Endodermal cell (in vitro differentiated cells): ENCODE data around the gene KCNK4. TPM values are rescaled to one million over a fixed set of nuclear protein-coding genes. Genes with fewer than 3 reads are reported as not detected.

ENCODE experiments used
- DNase-seq: peaks from one replicate; pipeline ENCODE4 v3.0.0-alpha.2; 2017
- H3K27ac ChIP-seq: 2 replicates; pipeline ENCODE4 v1.5.1; 2013; ENCODE audit warnings: mild to moderate bottlenecking, low read depth, low read length, moderate library complexity
- H3K27me3 ChIP-seq: 2 replicates; pipeline ENCODE4 v1.6.1; 2013; ENCODE audit warnings: mild to moderate bottlenecking, low read length, moderate library complexity; ENCODE audit not compliant: insufficient read depth, control insufficient read depth, poor library complexity, severe bottlenecking
- H3K36me3 ChIP-seq: 2 replicates; pipeline ENCODE4 v1.7.0; 2013; ENCODE audit warnings: mild to moderate bottlenecking, low read length, moderate library complexity; ENCODE audit not compliant: control insufficient read depth, insufficient read depth
- H3K4me1 ChIP-seq: one replicate; pipeline ENCODE4 v1.7.0; 2013; ENCODE audit warnings: low read length; ENCODE audit not compliant: control insufficient read depth, insufficient read depth
- H3K4me3 ChIP-seq: 2 replicates; pipeline ENCODE4 v1.5.1; 2013; ENCODE audit warnings: mild to moderate bottlenecking, low read length, moderate library complexity
- H3K9ac ChIP-seq: 2 replicates; pipeline ENCODE4 v1.6.1; 2013; ENCODE audit warnings: mild to moderate bottlenecking, low read length, moderate library complexity; ENCODE audit not compliant: poor library complexity, severe bottlenecking; ENCODE audit errors: extremely low read depth
- H3K9me3 ChIP-seq: 2 replicates; pipeline ENCODE4 v1.6.1; 2013; ENCODE audit warnings: mild to moderate bottlenecking, low read length, moderate library complexity; ENCODE audit not compliant: control insufficient read depth
- H3K27ac Mint-ChIP-seq: 2 replicates; pipeline ENCODE4 v1.8.0; 2020; ENCODE audit warnings: mixed read lengths
- H3K27me3 Mint-ChIP-seq: 2 replicates; pipeline ENCODE4 v1.8.0; 2021; ENCODE audit warnings: mild to moderate bottlenecking, mixed read lengths; ENCODE audit not compliant: insufficient read depth
- H3K36me3 Mint-ChIP-seq: 2 replicates; pipeline ENCODE4 v1.8.0; 2020; ENCODE audit warnings: low read depth, mixed read lengths
- H3K4me1 Mint-ChIP-seq: 2 replicates; pipeline ENCODE4 v1.8.0; 2020; ENCODE audit warnings: mixed read lengths
- H3K4me3 Mint-ChIP-seq: 2 replicates; pipeline ENCODE4 v1.8.0; 2020; ENCODE audit warnings: mild to moderate bottlenecking, moderate library complexity, mixed read lengths
- H3K9me3 Mint-ChIP-seq: 2 replicates; pipeline ENCODE4 v1.8.0; 2020; ENCODE audit warnings: mild to moderate bottlenecking, mixed read lengths
- WGBS, 2 experiments: methylation state at CpG; one replicate each; pipeline versions ENCODE4 v1.1.5 to v1.1.7; 2013; ENCODE audit warnings: missing lambda C conversion rate in 2 of 2, mixed read lengths in 1 of 2; ENCODE audit not compliant: insufficient coverage in 1 of 2, insufficient read length in 1 of 2; 5-methylcytosine and 5-hydroxymethylcytosine counted together
- total RNA-seq, 2 donors: library from RNA; stranded (reverse); fragmentation: NEBNext Ultra II Directional in 1 of 2; extraction: Animal tissue kit (Norgen Biotek cat#: 25700) in 1 of 2; gene quantifications; 2 replicates in 1 of 2; 3 replicates in 1 of 2; pipeline ENCODE4 v1.2.1, GENCODE V29; 2021
- TF ChIP-seq, protein P1 (sequence below): fragments of 200-600 bp; sonication (generic); conservative IDR thresholded peaks from 2 replicates; pipeline ENCODE4 v1.5.0; 2021; ENCODE audit warnings: antibody characterized with exemption, mild to moderate bottlenecking

The KCNK4 gene
- total RNA-seq, 2 donors from 2014 or later: not detected

DNA sequence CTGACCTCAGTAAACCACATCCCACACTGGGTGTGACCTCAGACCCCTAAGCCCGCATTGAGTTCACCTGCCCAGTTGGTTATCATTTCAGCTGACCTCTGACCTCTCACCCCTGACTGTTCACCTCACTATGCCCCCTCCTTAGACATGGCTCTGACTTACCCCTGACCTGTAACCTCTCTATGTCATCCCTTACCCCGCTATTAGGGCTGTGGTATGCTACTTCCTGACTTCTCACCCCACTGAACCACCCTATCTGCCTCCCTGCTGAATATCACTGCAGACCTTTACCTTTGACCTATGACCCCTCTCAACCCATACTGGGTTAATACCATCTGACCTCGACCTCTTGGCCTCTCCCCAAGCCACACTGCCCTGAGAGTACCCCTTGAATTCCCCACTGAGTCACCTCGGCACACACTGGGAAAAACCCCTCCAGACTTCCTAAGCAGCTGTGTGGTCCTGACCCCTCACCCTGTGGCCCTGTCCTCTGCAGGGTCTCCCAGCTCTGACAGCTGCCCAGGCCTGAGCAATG, 31.5 kb upstream of the KCNK4 start:
- Histone ChIP-seq H3K4me3 (no peak overlapping the region), H3K27me3 (no peaks in the 10 kb centered on the region), H3K9ac (no peak overlapping the region), H3K9me3 (no peaks in the 10 kb centered on the region), H3K4me1 (no peaks in the 10 kb centered on the region), H3K27ac (no peak overlapping the region), H3K36me3 (peaks cover 70% of the 10 kb centered on the region)
- Mint-ChIP-seq H3K4me1 (no peaks in the 10 kb centered on the region), H3K4me3 (no peak overlapping the region), H3K9me3 (no peaks in the 10 kb centered on the region), H3K27ac (no peak overlapping the region), H3K36me3 (peaks cover 56% of the 10 kb centered on the region), H3K27me3 (no peaks in the 10 kb centered on the region)
- 96 to 98% methylated on average over 4 of the region's 4 CpGs for WGBS, 2 experiments
- TF ChIP-seq, protein P1, sequence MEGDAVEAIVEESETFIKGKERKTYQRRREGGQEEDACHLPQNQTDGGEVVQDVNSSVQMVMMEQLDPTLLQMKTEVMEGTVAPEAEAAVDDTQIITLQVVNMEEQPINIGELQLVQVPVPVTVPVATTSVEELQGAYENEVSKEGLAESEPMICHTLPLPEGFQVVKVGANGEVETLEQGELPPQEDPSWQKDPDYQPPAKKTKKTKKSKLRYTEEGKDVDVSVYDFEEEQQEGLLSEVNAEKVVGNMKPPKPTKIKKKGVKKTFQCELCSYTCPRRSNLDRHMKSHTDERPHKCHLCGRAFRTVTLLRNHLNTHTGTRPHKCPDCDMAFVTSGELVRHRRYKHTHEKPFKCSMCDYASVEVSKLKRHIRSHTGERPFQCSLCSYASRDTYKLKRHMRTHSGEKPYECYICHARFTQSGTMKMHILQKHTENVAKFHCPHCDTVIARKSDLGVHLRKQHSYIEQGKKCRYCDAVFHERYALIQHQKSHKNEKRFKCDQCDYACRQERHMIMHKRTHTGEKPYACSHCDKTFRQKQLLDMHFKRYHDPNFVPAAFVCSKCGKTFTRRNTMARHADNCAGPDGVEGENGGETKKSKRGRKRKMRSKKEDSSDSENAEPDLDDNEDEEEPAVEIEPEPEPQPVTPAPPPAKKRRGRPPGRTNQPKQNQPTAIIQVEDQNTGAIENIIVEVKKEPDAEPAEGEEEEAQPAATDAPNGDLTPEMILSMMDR: no peak
- no peak for DNase-seq

DNA sequence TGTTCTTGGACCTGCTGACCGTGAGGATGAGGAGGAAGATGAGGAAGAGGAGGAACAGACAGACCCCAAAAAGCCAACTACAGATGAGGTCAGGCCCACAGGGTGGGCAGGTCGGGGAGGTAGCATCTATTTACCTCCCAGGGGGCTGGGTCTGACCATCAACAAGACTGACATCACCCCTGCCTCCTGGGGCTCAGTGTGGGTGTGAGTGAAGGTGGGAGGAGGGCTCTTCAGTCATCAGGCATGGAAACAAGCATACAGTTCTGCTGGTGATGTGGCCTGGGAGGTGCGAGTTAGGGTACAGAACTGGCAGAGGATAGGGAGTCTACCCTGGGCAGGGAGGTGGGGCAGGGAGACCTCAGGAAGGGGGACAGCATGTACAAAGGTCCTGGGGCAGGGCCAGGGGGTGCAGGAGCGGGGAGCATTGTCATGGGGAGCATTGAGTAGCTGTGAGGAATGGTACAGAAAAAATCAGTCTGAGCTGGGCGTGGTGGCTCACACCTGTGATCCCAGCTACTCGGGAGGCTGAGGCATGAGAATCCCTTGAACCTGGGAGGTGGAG, 30.9 kb upstream of the KCNK4 start:
- H3K27ac Mint-ChIP-seq: no peak overlapping the region
- Histone ChIP-seq H3K9ac (no peak overlapping the region), H3K4me1 (no peaks in the 10 kb centered on the region), H3K9me3 (no peaks in the 10 kb centered on the region), H3K4me3 (no peak overlapping the region), H3K27ac (no peak overlapping the region), H3K36me3 (peaks cover 66% of the 10 kb centered on the region), H3K27me3 (no peaks in the 10 kb centered on the region)
- no peaks in the 10 kb centered on the region for H3K27me3 Mint-ChIP-seq
- no peak for DNase-seq
- 95 to 96% methylated on average over 5 to 6 of the region's 6 CpGs for WGBS, 2 experiments
- TF ChIP-seq, protein P1: no peak
- H3K36me3 Mint-ChIP-seq: peaks cover 56% of the 10 kb centered on the region
- H3K9me3 Mint-ChIP-seq: no peaks in the 10 kb centered on the region
- no peaks in the 10 kb centered on the region for H3K4me1 Mint-ChIP-seq
- H3K4me3 Mint-ChIP-seq: no peak overlapping the region

DNA sequence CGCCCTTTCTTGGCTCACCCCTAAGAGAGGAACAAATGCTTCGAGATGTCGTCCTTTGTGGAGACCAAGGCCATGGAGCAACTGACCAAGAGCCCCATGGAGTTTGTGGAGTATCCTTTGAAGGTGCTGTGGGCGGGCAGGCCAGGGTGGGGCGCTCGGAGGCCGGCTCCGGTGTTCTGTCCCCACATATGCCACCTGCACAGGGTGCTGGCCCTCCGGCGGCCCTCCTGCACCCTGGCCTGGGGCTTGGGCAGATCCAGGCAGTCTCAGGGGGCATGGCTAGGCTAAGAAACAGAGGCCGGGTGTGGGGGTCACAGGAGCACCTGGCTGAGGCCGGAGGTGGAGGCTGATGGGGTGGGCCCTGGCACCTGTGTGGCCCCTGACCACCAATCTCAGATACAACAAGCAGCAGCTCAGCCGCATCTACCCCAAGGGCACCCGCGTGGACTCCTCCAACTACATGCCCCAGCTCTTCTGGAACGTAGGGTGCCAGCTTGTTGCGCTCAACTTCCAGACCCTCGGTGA, 29.5 kb upstream of the KCNK4 start:
- Histone ChIP-seq H3K9me3 (no peaks in the 10 kb centered on the region), H3K9ac (no peak overlapping the region), H3K4me3 (no peak overlapping the region), H3K36me3 (peaks cover 57% of the 10 kb centered on the region), H3K27me3 (no peaks in the 10 kb centered on the region), H3K27ac (no peak overlapping the region), H3K4me1 (no peaks in the 10 kb centered on the region)
- Mint-ChIP-seq H3K4me3 (no peak overlapping the region), H3K27ac (no peak overlapping the region), H3K9me3 (no peaks in the 10 kb centered on the region), H3K4me1 (no peaks in the 10 kb centered on the region), H3K27me3 (no peaks in the 10 kb centered on the region), H3K36me3 (peaks cover 58% of the 10 kb centered on the region)
- TF ChIP-seq, protein P1: no peak
- 94 to 99% methylated on average over 12 to 18 of the region's 18 CpGs for WGBS, 2 experiments
- no peak for DNase-seq
